ENCODE measurements around the gene RECQL5. TPM values are rescaled to one million over a fixed set of nuclear protein-coding genes. Genes with fewer than 3 reads are reported as not detected.
"Not testable (repeated sequence)": the region's sequence is repeated elsewhere in the genome, so short reads cannot be mapped to it uniquely, and the experiment has no call there.

RECQL5 gene
- total RNA-seq, 6 experiments from 2014 or later: 18.7 to 22.6 (median 21.2) TPM

- DNase-seq: no peak
- Mint-ChIP-seq H3K27me3 (ENCODE audit: insufficient read depth) (peaks cover 2% of the 10 kb centered on the region; the same call in 1 of the 2 replicates), H3K4me3 (no peak overlapping the region), H3K4me1 (ENCODE audit: low read depth) (no peaks in the 10 kb centered on the region), H3K36me3 (ENCODE audit: low read depth) (no peaks in the 10 kb centered on the region), H3K27ac (no peak overlapping the region), H3K9me3 (no peaks in the 10 kb centered on the region)
- no peak for TF ChIP-seq CTCF (IDR thresholded peaks at IDR 0.05)
Observed at GRCh38 chr17:75641343-75641742, 25.6 kb downstream of the RECQL5 start.

GRCh38 chr17:75640556-75641119, 26.3 kb downstream of the RECQL5 start:
- Mint-ChIP-seq H3K9me3 (no peaks in the 10 kb centered on the region), H3K27ac (no peak overlapping the region), H3K27me3 (ENCODE audit: insufficient read depth) (peaks cover 2% of the 10 kb centered on the region; the same call in 1 of the 2 replicates), H3K4me1 (ENCODE audit: low read depth) (no peaks in the 10 kb centered on the region), H3K4me3 (no peak overlapping the region), H3K36me3 (ENCODE audit: low read depth) (no peaks in the 10 kb centered on the region)
- no peak for DNase-seq
- no peak for TF ChIP-seq CTCF (IDR thresholded peaks at IDR 0.05)

GRCh38 chr17:75639771-75640555, 27.0 kb downstream of the RECQL5 start:
- Mint-ChIP-seq H3K36me3 (ENCODE audit: low read depth) (no peaks in the 10 kb centered on the region), H3K27me3 (ENCODE audit: insufficient read depth) (peaks cover 2% of the 10 kb centered on the region; the same call in 1 of the 2 replicates), H3K4me1 (ENCODE audit: low read depth) (no peaks in the 10 kb centered on the region), H3K27ac (no peak overlapping the region), H3K9me3 (no peaks in the 10 kb centered on the region), H3K4me3 (no peak overlapping the region)
- TF ChIP-seq CTCF (IDR thresholded peaks at IDR 0.05): peak; percentile 31; the same call in 1 of the 2 replicates
- DNase-seq: no peak

- no peak for DNase-seq
- Mint-ChIP-seq H3K27ac (no peak overlapping the region), H3K36me3 (ENCODE audit: low read depth) (no peaks in the 10 kb centered on the region), H3K27me3 (ENCODE audit: insufficient read depth) (peaks cover 2% of the 10 kb centered on the region; the same call in 1 of the 2 replicates), H3K9me3 (no peaks in the 10 kb centered on the region), H3K4me1 (ENCODE audit: low read depth) (no peaks in the 10 kb centered on the region), H3K4me3 (no peak overlapping the region)
- TF ChIP-seq CTCF (IDR thresholded peaks at IDR 0.05): no peak
Observed at GRCh38 chr17:75639327-75639726, 27.6 kb downstream of the RECQL5 start.

- H3K36me3 Mint-ChIP-seq (ENCODE audit: low read depth): no peaks in the 10 kb centered on the region
- TF ChIP-seq CTCF (IDR thresholded peaks at IDR 0.05): no peak
- no peaks in the 10 kb centered on the region for H3K9me3 Mint-ChIP-seq
- DNase-seq: no peak
- peaks cover 3% of the 10 kb centered on the region for H3K4me1 Mint-ChIP-seq (ENCODE audit: low read depth)
- no peak overlapping the region for H3K4me3 Mint-ChIP-seq
- H3K27ac Mint-ChIP-seq: no peak overlapping the region
- peaks cover 3% of the 10 kb centered on the region for H3K27me3 Mint-ChIP-seq (ENCODE audit: insufficient read depth)
Observed at GRCh38 chr17:75638893-75639292, 28.1 kb downstream of the RECQL5 start.

- H3K27ac Mint-ChIP-seq; H3K27me3 Mint-ChIP-seq (ENCODE audit: insufficient read depth); H3K9me3 Mint-ChIP-seq; DNase-seq; H3K4me3 Mint-ChIP-seq; H3K36me3 Mint-ChIP-seq (ENCODE audit: low read depth): not testable (repeated sequence)
- peaks cover 12% of the 10 kb centered on the region for H3K4me1 Mint-ChIP-seq (ENCODE audit: low read depth)
Observed at GRCh38 chr17:75638039-75638438, 28.9 kb downstream of the RECQL5 start.

All from HFFc6 (cell line).